ENCODE results near the gene PDE11A.
"Not testable (repeated sequence)": the region's sequence is repeated elsewhere in the genome, so short reads cannot be mapped to it uniquely, and the experiment has no call there.

PDE11A gene

DNA sequence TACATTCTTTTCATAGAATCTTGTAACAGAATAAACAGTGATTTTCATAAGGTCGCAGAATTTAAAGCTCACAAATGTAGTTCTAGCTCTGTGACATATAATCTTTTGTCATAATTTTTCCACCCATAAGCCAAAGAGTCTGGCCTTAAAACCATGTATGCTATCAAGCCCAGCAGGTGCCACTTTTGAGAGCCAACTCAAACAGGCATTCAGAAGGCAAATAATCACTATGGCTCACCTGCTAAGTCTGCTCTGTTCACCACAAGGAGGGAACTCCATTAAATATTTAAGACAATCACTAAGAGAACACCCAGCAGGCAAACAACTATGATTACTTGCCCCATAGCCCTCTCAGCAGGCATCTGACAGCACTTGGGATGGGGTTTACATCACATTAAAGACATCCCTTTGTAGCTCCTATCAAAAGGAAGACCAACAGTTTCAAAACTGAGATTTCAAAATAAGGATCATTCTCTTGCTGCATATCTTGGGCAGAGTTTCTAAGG lies 241.6 kb downstream of the PDE11A start:
- DNase-seq (ENCODE audit: insufficient read length, low spot score) (no peak), FAIRE-seq (no peak)

DNA sequence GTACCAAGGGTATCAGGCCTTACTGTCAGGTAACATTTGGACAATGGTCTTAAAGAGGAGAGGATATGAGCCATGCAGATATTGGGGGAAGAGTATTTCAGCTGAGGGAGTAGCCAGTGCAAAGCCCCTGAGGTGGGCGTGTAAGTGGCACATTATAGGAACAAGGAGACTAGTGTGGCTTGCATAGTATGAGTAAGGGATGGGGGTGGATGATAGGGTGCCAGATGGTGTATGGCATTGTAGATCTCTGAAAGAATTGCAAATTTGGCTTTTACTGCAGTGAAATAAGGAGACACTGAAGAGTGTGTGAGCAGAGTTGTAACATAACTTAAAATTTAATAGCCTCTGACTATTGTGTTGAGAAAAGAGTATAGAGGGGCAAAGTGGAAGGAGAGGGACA lies 244.0 kb downstream of the PDE11A start:
- DNase-seq (ENCODE audit: insufficient read length, low spot score) (no peak), FAIRE-seq (no peak)

DNA sequence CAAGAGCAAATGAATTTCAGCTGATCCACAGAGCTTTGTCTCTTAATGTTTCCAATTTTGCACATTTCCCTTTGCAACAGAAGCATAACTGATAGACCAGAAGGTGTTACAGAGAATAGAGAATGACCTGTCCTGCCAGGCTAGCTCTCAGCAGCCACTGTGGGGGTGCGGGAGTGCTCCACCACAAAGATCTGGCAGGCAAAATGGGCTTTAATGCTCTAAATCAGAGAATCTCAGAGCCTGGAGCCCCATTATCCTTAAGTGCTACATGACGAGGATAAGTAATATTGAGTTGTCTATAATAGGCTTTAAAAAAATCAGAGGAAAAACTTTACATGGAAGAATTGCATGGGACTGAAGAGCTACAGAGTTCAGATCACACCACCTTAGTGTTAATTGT lies 245.7 kb downstream of the PDE11A start:
- FAIRE-seq: no peak
- no peak for DNase-seq (ENCODE audit: insufficient read length, low spot score)

DNA sequence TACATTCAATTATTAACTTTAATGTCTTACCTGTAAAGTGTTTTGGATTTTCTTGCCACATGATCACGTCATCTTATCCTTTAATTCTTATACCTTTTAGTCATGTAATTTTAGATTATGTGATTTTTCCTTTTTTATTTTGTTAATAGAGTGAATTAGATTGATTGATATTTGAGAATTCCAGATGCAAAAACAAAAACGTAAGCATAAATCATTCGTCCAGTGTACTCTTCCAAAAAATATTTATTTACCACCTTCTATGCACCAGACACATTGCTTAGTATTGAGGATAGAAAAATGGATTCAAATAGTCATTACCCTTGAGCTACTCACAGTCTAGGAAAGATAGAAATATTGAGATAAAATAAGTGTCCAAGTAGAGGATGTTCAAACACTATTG lies 249.6 kb downstream of the PDE11A start:
- FAIRE-seq: no peak
- DNase-seq (ENCODE audit: insufficient read length, low spot score): no peak

DNA sequence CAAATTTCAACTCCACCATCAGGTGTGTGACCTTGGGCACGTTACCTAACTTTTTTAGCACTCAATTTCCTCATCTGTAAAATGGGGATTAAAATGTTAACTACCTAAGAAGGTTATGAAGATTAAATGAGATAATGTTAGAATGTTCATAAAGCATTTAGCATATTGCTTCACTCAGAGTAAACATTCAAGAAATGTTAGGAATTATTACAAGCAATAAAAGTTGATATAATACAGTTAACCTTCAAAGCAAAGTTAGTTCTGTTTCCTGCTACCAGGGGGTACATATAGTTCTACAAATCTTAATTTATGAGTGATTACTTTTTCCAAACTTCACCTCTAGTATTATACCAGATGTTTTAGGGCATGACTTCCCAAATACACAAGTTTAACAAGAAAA lies 254.2 kb downstream of the PDE11A start:
- DNase-seq (ENCODE audit: insufficient read length, low spot score) (no peak), FAIRE-seq (no peak)

DNA sequence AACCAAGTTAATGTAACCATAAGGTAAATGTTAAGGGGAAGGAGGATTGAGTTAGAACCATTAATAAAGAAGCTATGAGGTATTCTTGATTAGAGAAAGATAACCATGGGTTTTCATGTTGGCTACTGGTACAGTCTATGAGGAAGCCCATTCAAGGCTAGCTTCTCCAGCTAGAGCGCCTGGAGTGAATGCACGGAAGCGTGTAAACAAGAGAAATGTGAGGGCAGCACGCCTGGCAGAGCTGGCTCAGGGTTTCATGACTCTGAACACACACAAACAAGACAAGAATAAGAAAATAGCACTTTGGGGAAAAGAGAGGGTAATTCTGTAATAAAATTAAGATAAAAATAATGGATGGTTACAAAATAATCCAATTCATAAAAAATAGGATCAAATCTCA lies 255.3 kb downstream of the PDE11A start:
- no peak for DNase-seq (ENCODE audit: insufficient read length, low spot score)
- no peak for FAIRE-seq

DNA sequence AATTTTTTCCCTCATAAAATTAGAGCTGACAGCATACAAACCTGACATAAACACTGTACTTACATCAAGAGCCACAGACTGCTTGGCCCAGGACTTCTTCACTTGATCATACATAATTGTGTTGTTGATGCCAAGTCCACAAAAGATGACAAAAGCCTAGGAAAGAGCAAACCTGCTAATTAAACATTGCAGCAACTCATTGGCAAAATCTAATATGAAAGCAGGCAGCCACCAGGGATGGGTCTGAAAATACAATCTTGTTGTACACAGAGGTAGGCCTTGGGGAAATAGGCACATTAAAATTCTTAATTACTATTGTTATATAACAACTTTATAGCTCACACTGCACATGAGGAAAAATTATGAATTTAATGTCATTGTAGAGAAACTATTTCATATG lies 255.8 kb downstream of the PDE11A start:
- no peak for FAIRE-seq
- no peak for DNase-seq (ENCODE audit: insufficient read length, low spot score)

DNA sequence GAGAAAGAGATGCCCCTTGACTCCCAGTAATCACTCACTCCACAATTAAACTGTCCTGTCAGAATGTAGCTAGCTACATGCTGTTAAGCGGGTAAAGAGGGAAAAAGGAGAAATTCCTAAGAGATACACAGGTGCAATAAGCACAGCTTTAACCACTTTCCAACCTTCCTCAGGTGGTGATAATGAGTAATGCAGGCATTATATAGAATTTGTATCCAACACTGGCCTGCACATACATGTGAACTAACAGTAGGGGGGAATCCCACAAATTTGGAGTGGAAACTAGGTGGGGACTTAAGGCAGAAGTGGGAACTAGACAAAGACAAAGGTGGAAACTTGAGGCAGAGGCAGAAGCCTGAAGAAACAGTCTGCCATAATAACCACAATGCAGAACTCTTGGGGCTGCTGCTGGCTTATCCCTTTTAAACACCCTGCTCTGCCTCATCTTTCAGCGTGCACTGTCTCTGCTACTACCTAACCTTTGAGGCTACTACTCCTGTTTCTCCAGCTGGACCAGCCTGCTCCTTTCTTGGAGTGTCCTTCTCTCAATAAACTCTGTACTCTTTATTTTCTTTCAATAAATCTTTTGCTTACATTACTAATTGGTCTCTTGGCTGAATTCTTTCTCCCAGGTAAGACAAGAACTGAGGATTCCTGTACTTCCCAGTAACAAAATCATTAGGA lies 259.7 kb downstream of the PDE11A start:
- DNase-seq (ENCODE audit: insufficient read length, low spot score): no peak
- FAIRE-seq: no peak

DNA sequence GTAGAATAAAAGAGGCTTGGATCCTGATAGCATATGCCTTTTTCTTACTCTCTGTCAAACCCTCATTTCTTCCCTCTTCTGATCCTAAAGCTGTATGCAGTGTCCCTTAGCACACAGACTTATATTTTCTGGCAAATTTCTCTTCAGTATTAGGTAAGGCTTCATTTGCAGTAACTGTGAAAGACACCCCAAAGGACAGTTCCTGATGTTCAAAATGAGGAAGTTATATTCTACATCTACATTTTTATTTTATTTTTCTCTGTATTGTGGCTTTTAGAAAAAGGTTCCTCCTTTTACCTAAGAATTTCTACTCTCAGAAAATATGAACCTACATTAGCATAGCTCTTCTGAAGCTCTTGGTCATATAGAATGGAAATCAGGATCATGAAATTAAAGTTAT lies 261.7 kb downstream of the PDE11A start:
- FAIRE-seq (no peak), DNase-seq (ENCODE audit: insufficient read length, low spot score) (no peak)

DNA sequence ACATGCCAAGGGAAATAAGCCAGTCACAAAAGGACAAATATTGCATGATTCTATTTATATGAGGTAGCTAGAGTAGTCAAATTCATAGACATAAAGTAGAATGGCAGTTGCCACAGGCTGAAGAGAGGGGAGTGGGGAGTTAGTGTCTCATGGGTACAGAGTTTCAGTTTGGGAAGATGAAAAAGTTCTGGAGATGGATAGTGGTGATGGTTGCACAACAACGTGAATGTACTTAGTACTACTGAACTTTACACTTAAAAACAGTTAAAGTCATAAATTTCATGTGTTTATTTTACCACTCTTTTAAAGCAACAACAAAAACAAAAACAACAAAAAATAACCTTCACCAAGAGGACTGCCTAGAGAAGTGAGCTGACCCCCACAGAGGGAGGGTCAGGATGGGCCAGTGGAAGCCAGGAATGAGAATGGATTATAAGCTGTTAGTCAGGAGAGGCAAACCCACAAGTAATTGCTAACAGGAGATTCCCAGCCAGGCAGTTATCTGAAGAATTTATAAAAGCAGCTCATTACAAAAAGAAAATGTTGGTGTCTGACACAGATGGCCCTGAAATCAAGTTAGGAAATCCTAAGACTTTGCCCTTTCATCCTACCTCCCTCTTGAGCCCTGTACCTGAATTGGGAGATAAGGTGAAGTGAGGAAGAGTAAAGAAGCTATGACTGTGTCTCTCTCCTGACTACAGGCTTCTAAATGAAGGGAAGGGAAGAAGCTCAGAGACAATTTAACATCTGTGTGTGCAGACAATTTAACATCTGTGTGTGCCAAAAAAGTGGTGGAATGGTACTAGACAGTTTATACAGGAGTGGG lies 263.4 kb downstream of the PDE11A start:
- FAIRE-seq (no peak), DNase-seq (ENCODE audit: insufficient read length, low spot score) (no peak)

DNA sequence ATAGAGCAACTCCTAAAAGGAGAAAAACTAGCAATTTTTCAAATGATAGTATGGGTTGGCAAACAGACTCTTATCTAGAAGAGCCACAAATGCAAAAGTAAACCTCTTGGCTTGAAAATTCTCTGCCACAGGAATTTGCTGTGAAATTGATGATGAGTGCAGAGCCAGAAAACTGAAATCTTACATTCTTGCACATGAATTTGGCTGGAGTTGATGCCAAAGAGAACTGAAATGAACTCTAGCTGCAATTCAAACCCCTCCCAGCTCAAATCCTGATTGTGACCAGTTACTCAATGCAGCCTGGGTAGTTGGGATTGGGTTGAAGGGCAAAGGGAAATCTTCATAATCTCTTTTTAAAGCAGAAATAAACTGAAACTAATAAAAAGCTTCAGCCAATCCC lies 266.6 kb downstream of the PDE11A start:
- DNase-seq (ENCODE audit: insufficient read length, low spot score) (no peak), FAIRE-seq (no peak)

DNA sequence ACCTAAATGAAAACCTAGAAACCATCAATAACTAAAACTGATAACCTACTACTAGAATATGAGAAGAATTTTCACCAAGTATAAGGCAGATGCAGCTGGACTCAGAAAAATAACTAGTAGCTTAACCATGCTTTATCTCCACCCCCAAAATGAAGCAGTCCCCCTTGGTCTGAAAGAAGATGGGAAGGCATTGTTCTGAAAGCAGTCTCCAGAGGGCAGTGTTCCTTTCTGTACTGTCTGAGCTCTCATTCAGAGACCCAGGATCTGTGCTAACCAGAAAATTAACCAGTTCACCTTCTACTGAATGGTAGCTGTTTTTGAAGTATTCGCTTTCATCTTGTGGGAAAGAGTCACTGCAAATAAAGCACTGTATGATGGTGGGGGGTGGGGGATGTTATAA lies 273.0 kb downstream of the PDE11A start:
- FAIRE-seq (no peak), DNase-seq (ENCODE audit: insufficient read length, low spot score) (no peak)

DNA sequence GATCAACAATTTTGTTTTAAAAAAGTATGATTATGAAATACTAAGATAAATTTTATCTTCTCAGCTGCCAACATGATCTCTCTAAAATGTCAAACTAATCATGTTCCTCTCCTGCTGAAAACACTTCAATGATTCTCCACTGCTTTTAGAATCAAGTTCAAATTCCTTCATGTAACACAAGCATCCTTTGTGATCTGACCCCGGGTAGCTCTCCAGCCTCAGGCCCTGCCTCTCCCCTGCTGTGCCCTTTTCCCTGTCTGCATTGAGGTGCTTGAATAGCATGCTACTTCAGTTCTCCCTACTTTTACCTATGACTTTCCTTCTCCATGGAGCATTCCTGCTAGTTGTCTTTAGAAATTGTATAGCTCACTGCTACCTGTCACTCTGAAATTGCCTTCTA lies 274.8 kb downstream of the PDE11A start:
- DNase-seq (ENCODE audit: insufficient read length, low spot score): no peak
- no peak for FAIRE-seq

DNA sequence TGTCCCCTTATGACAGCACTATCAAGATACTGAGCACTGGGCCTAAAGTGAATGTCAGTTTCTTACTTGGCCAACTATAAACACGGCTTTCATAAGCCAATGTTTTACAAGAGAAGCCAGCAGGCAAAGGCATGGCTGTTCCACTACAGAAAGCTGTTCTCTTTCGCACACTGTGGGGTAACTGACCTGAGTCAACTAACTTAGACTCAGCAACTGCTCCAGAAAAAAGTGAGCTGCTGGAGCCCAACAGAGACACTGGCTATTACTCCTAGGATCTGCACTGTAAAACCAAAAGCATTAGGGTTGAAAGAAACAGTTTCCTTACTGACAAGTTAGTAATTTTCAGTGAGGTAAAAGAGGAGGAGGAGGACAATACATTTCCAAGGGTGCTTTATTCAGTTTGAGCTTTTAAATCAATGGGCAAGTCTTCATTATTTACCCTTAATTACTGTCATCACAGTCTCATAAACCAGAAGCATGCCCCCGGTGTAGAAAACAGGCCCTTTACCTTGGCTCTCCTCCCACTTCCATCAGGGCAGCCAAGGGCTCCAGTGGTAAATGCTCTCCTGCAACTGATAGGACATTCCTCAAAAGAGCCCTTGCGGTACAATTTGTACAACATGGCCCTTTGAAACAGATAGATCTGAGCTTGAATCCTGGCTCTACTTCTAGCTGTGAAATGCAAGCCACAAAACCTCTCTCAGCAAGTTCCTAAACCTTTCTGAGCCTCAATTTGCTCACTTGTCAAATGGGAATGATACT lies 275.7 kb downstream of the PDE11A start:
- DNase-seq (ENCODE audit: insufficient read length, low spot score): no peak
- no peak for FAIRE-seq

DNA sequence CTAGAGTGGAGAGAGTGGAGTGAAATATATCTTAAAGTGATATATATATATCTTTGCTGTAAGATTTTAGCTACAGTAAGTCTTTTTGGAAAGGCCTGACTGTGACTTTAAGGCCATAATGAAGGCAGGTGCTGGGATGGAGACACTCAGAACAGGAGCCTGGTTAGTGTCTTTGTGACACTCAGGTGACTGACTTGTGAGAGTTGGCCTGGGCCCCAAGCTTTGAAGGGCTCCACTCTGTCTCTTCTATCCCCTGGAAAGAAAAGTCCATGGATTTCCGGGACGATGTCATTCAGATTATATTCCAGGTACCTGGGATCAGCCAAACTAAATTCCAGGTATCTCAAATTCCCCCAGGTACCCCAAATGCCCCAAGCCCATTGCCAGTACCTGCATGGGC lies 276.6 kb downstream of the PDE11A start:
- DNase-seq (ENCODE audit: insufficient read length, low spot score) (no peak), FAIRE-seq (no peak)

DNA sequence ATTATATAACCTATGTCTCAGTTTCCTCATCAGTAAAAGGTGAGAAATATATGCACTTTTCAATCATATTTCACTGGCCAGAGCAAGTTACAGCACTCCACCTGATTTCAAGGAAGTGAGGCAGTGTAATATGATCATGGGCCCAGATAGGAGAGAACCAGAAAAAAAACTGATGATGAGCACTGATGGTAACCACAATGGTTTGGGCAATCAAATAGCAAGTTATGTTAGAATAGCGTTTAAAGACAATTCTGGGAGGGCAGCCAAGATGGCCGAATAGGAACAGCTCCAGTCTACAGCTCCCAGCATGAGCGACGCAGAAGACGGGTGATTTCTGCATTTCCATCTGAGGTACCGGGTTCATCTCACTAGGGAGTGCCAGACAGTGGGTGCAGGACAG lies 287.4 kb downstream of the PDE11A start:
- FAIRE-seq; DNase-seq (ENCODE audit: insufficient read length, low spot score): not testable (repeated sequence)

DNA sequence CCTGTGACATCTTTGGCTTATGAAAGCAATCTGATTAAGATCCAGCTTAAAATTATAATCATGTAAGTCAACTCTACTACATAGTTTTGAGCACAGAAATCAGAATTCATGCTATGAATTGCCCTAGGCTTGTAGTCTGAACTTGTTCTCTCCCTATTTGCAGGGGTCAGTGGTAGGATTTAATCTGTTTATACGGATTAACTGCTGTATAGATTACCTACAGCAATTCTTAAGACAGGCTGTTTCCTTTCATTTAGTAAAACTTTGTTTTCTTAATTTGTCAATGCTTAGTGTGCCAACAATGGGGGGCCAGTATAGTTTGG lies 287.9 kb downstream of the PDE11A start:
- DNase-seq (ENCODE audit: insufficient read length, low spot score): no peak
- no peak for FAIRE-seq

DNA sequence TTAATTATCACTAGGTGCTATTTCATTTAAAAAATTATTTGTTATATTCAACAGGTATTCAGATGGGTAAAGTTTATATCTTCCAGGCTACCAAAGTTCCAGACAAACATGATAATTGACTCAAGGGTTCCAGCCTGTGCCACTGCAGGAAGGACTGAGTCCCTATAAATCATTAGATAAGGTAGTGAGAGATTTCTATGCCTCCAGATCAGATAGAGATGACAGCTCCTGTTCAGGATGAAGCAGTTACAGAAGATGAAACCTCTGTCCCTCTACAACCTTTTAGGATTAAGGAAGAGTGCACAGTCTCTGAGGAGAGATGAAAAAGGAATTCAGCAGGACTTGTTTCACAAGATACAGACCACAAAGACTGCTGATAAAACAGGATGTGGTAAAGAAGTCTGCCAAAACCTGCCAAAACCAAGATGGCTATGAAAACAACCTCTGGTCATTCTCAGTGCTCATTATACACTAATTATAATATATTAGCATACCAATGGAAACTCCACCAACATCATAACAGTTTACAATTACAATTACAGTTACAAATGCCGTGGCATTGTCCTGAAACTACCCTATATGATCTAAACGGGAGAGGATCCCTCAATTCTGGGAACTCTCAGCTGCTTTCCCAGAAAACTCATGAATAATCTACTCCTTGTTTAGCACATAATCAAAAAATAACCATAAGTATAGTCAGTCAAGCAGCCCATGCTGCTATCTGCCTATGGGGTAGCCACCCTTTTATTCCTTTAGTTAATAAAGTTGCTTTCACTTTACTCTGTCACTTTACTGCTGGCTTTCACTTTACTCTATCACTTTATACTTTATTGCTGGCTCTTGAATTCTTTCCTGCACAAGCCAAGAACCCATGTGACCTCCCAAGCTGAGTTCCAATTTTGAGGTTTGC lies 288.5 kb downstream of the PDE11A start:
- DNase-seq (ENCODE audit: insufficient read length, low spot score) (no peak), FAIRE-seq (no peak)

DNA sequence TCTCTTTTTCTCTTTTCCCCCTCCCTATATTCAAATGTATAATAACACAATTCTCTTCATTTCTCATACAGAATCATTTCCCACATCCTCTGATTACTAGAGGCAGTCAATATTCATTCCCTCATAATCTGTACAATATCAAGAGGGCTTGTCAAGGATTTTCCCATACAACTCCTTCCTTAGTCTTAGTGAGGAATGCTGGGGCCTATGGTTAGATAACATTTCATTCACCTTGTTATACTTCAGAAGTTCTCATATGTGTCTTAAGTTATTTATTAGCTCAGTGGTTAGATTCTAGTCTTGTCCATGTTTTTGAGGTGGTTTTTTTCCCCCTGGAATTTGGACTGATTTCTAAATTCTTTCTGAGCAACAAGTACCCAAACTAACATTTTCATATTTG lies 289.5 kb downstream of the PDE11A start:
- FAIRE-seq (no peak), DNase-seq (ENCODE audit: insufficient read length, low spot score) (no peak)

DNA sequence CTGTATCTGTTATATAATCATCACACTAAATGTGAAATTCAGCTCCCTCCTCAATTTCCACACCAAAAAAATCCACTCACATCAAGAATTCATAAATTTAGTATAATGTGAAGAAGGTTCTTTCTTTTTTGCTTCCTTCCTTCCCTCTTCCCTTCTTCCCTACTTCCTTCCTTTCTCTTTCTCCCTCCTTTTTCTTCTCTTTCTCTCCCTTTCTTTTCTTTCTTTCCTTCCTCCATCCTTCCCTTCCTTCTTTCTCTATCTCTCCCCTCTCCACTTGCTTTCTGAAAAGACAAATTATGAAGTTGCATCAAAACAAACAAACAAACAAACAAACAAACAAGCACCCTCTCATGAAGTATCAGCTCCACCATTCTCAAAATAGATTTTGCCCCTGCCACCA lies 290.0 kb downstream of the PDE11A start:
- FAIRE-seq: no peak

DNA sequence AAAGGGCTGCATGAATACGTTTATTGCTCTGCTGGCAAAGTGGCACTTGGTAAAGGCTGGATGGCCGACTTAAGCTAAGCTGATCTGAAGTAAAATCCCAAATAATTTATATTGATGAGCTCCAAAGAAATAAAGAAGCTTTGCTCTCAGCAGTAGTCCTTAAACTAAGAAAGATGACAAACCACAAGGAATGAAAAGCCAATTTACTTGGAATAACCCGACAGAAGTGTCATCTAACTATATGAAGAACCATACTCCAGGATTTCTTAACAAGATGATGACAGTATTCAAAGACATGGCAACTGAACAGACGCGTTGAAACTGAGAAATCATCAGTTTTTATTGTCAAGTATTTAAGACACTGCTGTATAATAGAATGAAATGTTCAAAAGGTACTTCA lies 294.1 kb downstream of the PDE11A start:
- no peak for FAIRE-seq
- DNase-seq (ENCODE audit: insufficient read length, low spot score): no peak

More for the DNA sequence above, 290.0 kb downstream of the PDE11A start:
- no peak for DNase-seq (ENCODE audit: insufficient read length, low spot score)

Measured in HTR-8/SVneo (cell line).